ENCODE data around the gene LMO3.

LMO3 gene

DNA sequence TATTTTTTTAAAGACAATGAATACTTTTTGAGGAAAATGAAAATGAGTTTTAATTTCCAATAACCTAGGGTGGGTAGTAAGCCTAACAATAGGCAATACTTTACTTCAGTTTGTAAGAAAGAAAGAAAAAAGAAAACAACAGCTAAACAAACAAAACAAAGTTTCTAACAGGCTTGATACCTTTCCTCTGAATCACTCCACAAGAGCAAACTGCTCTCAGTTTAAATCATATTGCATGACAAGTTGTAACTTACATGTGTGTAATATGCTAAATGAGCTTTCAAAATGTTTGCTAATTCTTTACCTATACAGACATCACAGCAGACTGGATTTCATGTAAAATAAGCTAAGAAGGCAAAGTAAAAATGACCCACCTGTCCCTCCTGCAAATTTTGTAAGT lies 6.7 kb upstream of the LMO3 start:
- H3K27me3 ChIP-seq (ENCODE audit: control insufficient read depth in 3 of 3, insufficient read depth in 3 of 3, low read depth in 1 of 3, low read length in 3 of 3): peaks cover 0 to 45% (median 13%) of the 10 kb centered on the region in 3 experiments
- no peak overlapping the region for H3K4ac ChIP-seq (ENCODE audit: low read length)
- H2BK120ac ChIP-seq (ENCODE audit: low read depth, low read length): no peak overlapping the region
- no peak for DNase-seq (ENCODE audit: low spot score)
- H2AFZ ChIP-seq (ENCODE audit: low read length): no peak overlapping the region
- H3K18ac ChIP-seq (ENCODE audit: low read length): no peak overlapping the region
- no peaks in the 10 kb centered on the region for H3K9me3 ChIP-seq (replicated peaks in 1 of 2; ENCODE audit: control insufficient read depth in 2 of 2, insufficient read depth in 1 of 2, low read depth in 1 of 2, low read length in 2 of 2)
- no peak overlapping the region for H3K23ac ChIP-seq (ENCODE audit: low read depth, low read length, poor library complexity)
- H3K4me1 ChIP-seq (ENCODE audit: control insufficient read depth in 2 of 2, insufficient read depth in 1 of 2, low read depth in 1 of 2, low read length in 2 of 2): peaks cover 3 to 16% of the 10 kb centered on the region in 2 donors
- no peak overlapping the region for H2BK12ac ChIP-seq (ENCODE audit: low read length)
- no peak overlapping the region for H3K27ac ChIP-seq (replicated peaks; ENCODE audit: low read length)
- no peak overlapping the region for H3K4me3 ChIP-seq (ENCODE audit: low read length in 2 of 2)
- no peaks in the 10 kb centered on the region for H3K36me3 ChIP-seq (replicated peaks in 1 of 2; ENCODE audit: control insufficient read depth in 2 of 2, insufficient read depth in 2 of 2, low read length in 2 of 2)
- no peak overlapping the region for H2BK15ac ChIP-seq (ENCODE audit: low read length)
- no peak overlapping the region for H2BK5ac ChIP-seq (ENCODE audit: low read length)
- H3K79me1 ChIP-seq (ENCODE audit: low read depth, low read length): no peaks in the 10 kb centered on the region
- no peak overlapping the region for H3K9ac ChIP-seq (ENCODE audit: low read depth, low read length, poor library complexity)
- no peak overlapping the region for H3K14ac ChIP-seq (ENCODE audit: low read length)
- H2AK5ac ChIP-seq (ENCODE audit: low read depth, low read length): no peak overlapping the region
- no peak overlapping the region for H4K91ac ChIP-seq (ENCODE audit: low read depth, low read length, poor library complexity)
- no peak overlapping the region for H3K4me2 ChIP-seq (ENCODE audit: insufficient read depth, low read length, poor library complexity, severe bottlenecking)
- no peak overlapping the region for H4K8ac ChIP-seq (ENCODE audit: low read depth, low read length)

DNA sequence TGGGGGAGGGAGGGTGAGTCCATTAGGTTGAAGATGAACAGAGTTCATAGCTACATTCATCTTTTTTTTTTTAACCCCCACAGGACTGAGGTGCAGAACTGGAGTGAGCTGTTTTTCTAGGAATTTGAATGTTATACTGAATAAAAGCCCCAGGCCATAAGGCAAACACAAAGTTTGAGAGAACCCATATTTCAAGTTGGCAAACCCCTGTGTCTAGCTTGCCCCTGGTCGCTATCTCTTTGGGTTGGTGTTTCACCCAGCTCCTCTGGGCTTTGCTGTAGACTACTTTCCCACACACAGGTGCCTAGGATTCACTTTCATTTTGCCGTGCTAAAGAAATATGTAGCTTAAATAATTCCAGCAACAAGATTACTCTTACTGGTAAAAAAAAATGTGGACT lies 5.2 kb upstream of the LMO3 start:
- DNase-seq (ENCODE audit: low spot score): no peak
- Histone ChIP-seq H3K23ac (ENCODE audit: low read depth, low read length, poor library complexity) (no peak overlapping the region), H3K9ac (ENCODE audit: low read depth, low read length, poor library complexity) (no peak overlapping the region), H3K27me3 (ENCODE audit: control insufficient read depth in 3 of 3, insufficient read depth in 3 of 3, low read depth in 1 of 3, low read length in 3 of 3) (peaks cover 0 to 54% (median 14%) of the 10 kb centered on the region in 3 experiments), H2AFZ (ENCODE audit: low read length) (no peak overlapping the region), H3K4me3 (ENCODE audit: low read length in 2 of 2) (no peak overlapping the region), H2BK5ac (ENCODE audit: low read length) (no peak overlapping the region), H3K27ac (replicated peaks; ENCODE audit: low read length) (no peak overlapping the region), H3K4me2 (ENCODE audit: insufficient read depth, low read length, poor library complexity, severe bottlenecking) (no peak overlapping the region), H4K8ac (ENCODE audit: low read depth, low read length) (no peak overlapping the region), H3K9me3 (replicated peaks in 1 of 2; ENCODE audit: control insufficient read depth in 2 of 2, insufficient read depth in 1 of 2, low read depth in 1 of 2, low read length in 2 of 2) (no peaks in the 10 kb centered on the region), H3K14ac (ENCODE audit: low read length) (no peak overlapping the region), H4K91ac (ENCODE audit: low read depth, low read length, poor library complexity) (no peak overlapping the region), H3K36me3 (replicated peaks in 1 of 2; ENCODE audit: control insufficient read depth in 2 of 2, insufficient read depth in 2 of 2, low read length in 2 of 2) (no peaks in the 10 kb centered on the region), H3K79me1 (ENCODE audit: low read depth, low read length) (no peaks in the 10 kb centered on the region), H3K18ac (ENCODE audit: low read length) (no peak overlapping the region), H3K4ac (ENCODE audit: low read length) (no peak overlapping the region), H2AK5ac (ENCODE audit: low read depth, low read length) (no peak overlapping the region), H2BK15ac (ENCODE audit: low read length) (no peak overlapping the region), H2BK12ac (ENCODE audit: low read length) (no peak overlapping the region), H3K4me1 (ENCODE audit: control insufficient read depth in 2 of 2, insufficient read depth in 1 of 2, low read depth in 1 of 2, low read length in 2 of 2) (peaks cover 5 to 19% of the 10 kb centered on the region in 2 donors), H2BK120ac (ENCODE audit: low read depth, low read length) (no peak overlapping the region)
- WGBS, 2 donors (ENCODE audit: extremely low coverage in 2 of 2, insufficient read length in 2 of 2, insufficient replicate concordance in 1 of 2): no CpG with 5 or more reads among the region's 2 CpGs

DNA sequence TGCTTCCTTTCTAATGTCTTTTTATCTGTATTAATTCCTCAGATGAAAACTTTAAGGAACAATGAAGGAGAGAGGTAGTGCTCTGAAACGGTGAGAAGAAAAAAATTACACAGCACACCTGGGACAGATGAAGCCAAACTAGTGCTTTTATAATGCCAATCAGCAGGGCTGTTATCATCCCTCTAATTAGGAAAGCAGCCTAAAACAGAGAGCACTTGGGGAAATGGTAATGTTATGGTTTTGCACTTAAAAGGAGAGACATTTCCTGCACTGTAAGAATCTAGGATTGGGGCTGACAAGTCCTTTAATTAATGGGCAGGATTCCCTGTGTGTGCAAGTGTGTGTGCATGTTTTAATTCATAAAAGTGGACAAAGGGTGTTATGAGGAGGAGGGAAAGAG lies 4.8 kb upstream of the LMO3 start:
- WGBS, 2 donors (ENCODE audit: extremely low coverage in 2 of 2, insufficient read length in 2 of 2, insufficient replicate concordance in 1 of 2): no CpG with 5 or more reads among the region's 1 CpG
- peaks cover 8 to 19% of the 10 kb centered on the region in 2 donors for H3K4me1 ChIP-seq (ENCODE audit: control insufficient read depth in 2 of 2, insufficient read depth in 1 of 2, low read depth in 1 of 2, low read length in 2 of 2)
- H3K27me3 ChIP-seq (ENCODE audit: control insufficient read depth in 3 of 3, insufficient read depth in 3 of 3, low read depth in 1 of 3, low read length in 3 of 3): peaks cover 0 to 58% (median 14%) of the 10 kb centered on the region in 3 experiments

DNA sequence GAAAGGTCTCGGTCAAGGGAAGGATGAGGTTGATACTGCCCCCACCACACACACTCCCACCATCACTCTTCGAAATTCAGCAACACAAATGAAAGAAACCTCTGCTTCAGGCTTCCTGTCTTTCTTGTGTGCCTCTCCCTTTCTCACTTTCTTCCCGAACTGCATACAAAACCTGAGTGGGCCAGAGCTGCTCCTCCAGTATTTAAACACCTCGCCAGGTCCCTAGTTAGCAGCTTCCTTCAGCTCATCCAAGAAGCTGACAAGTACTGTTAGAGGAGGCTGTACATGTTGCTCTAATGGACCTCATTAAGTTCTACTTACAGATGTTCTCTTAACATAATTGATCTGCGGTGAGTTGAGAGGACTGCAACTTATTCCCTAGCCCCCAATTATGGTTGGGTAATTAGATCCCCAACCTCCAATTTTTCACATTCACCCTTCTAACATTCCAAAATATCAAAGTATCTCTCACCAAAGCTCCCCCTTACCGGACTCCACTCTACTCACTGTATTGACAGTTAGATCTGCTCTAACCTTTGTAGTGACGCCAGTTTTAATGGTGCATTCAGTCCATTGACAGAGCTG lies 4.1 kb upstream of the LMO3 start:
- no peaks in the 10 kb centered on the region for H3K36me3 ChIP-seq (replicated peaks in 1 of 2; ENCODE audit: control insufficient read depth in 2 of 2, insufficient read depth in 2 of 2, low read length in 2 of 2)
- peaks cover 0 to 60% (median 14%) of the 10 kb centered on the region in 3 experiments for H3K27me3 ChIP-seq (ENCODE audit: control insufficient read depth in 3 of 3, insufficient read depth in 3 of 3, low read depth in 1 of 3, low read length in 3 of 3)
- no peak overlapping the region for H2AFZ ChIP-seq (ENCODE audit: low read length)
- H3K18ac ChIP-seq (ENCODE audit: low read length): no peak overlapping the region
- H2BK12ac ChIP-seq (ENCODE audit: low read length): no peak overlapping the region
- H3K23ac ChIP-seq (ENCODE audit: low read depth, low read length, poor library complexity): no peak overlapping the region
- H3K4me2 ChIP-seq (ENCODE audit: insufficient read depth, low read length, poor library complexity, severe bottlenecking): no peak overlapping the region
- no peak overlapping the region for H2BK5ac ChIP-seq (ENCODE audit: low read length)
- H3K9me3 ChIP-seq (replicated peaks in 1 of 2; ENCODE audit: control insufficient read depth in 2 of 2, insufficient read depth in 1 of 2, low read depth in 1 of 2, low read length in 2 of 2): no peaks in the 10 kb centered on the region
- peaks cover 11 to 19% of the 10 kb centered on the region in 2 donors for H3K4me1 ChIP-seq (ENCODE audit: control insufficient read depth in 2 of 2, insufficient read depth in 1 of 2, low read depth in 1 of 2, low read length in 2 of 2)
- no peak overlapping the region for H3K9ac ChIP-seq (ENCODE audit: low read depth, low read length, poor library complexity)
- no peak for DNase-seq (ENCODE audit: low spot score)
- H2BK15ac ChIP-seq (ENCODE audit: low read length): no peak overlapping the region
- 100% methylated on average over 1 of the region's 7 CpGs; no CpG with 5 or more reads in 1 of the 2 donors for WGBS, 2 donors (ENCODE audit: extremely low coverage in 2 of 2, insufficient read length in 2 of 2, insufficient replicate concordance in 1 of 2)
- no peaks in the 10 kb centered on the region for H3K79me1 ChIP-seq (ENCODE audit: low read depth, low read length)
- H2AK5ac ChIP-seq (ENCODE audit: low read depth, low read length): no peak overlapping the region
- no peak overlapping the region for H3K4me3 ChIP-seq (ENCODE audit: low read length in 2 of 2)
- no peak overlapping the region for H4K91ac ChIP-seq (ENCODE audit: low read depth, low read length, poor library complexity)
- no peak overlapping the region for H3K14ac ChIP-seq (ENCODE audit: low read length)
- no peak overlapping the region for H3K27ac ChIP-seq (replicated peaks; ENCODE audit: low read length)
- H4K8ac ChIP-seq (ENCODE audit: low read depth, low read length): no peak overlapping the region
- no peak overlapping the region for H3K4ac ChIP-seq (ENCODE audit: low read length)
- no peak overlapping the region for H2BK120ac ChIP-seq (ENCODE audit: low read depth, low read length)

More for the DNA sequence above, 4.8 kb upstream of the LMO3 start:
- H3K4ac ChIP-seq (ENCODE audit: low read length): no peak overlapping the region
- H2AFZ ChIP-seq (ENCODE audit: low read length): no peak overlapping the region
- H3K23ac ChIP-seq (ENCODE audit: low read depth, low read length, poor library complexity): no peak overlapping the region
- no peaks in the 10 kb centered on the region for H3K36me3 ChIP-seq (replicated peaks in 1 of 2; ENCODE audit: control insufficient read depth in 2 of 2, insufficient read depth in 2 of 2, low read length in 2 of 2)
- no peak overlapping the region for H2BK5ac ChIP-seq (ENCODE audit: low read length)
- no peak overlapping the region for H3K9ac ChIP-seq (ENCODE audit: low read depth, low read length, poor library complexity)
- no peak overlapping the region for H2BK15ac ChIP-seq (ENCODE audit: low read length)
- no peak overlapping the region for H3K27ac ChIP-seq (replicated peaks; ENCODE audit: low read length)
- no peaks in the 10 kb centered on the region for H3K9me3 ChIP-seq (replicated peaks in 1 of 2; ENCODE audit: control insufficient read depth in 2 of 2, insufficient read depth in 1 of 2, low read depth in 1 of 2, low read length in 2 of 2)
- no peak overlapping the region for H2BK12ac ChIP-seq (ENCODE audit: low read length)
- H3K4me3 ChIP-seq (ENCODE audit: low read length in 2 of 2): no peak overlapping the region
- H2BK120ac ChIP-seq (ENCODE audit: low read depth, low read length): no peak overlapping the region
- no peak overlapping the region for H2AK5ac ChIP-seq (ENCODE audit: low read depth, low read length)
- H3K4me2 ChIP-seq (ENCODE audit: insufficient read depth, low read length, poor library complexity, severe bottlenecking): no peak overlapping the region
- H3K79me1 ChIP-seq (ENCODE audit: low read depth, low read length): no peaks in the 10 kb centered on the region
- DNase-seq (ENCODE audit: low spot score): no peak
- H4K91ac ChIP-seq (ENCODE audit: low read depth, low read length, poor library complexity): no peak overlapping the region
- no peak overlapping the region for H3K14ac ChIP-seq (ENCODE audit: low read length)
- H4K8ac ChIP-seq (ENCODE audit: low read depth, low read length): no peak overlapping the region
- no peak overlapping the region for H3K18ac ChIP-seq (ENCODE audit: low read length)

All from neuronal stem cell (in vitro differentiated cells).